Measurements from ENCODE around the gene LY6G5B. TPM values are rescaled to one million over a fixed set of nuclear protein-coding genes. Genes with fewer than 3 reads are reported as not detected.

LY6G5B gene
- total RNA-seq, 2 experiments from 2014 or later, result 27.0 to 28.0 TPM

DNA sequence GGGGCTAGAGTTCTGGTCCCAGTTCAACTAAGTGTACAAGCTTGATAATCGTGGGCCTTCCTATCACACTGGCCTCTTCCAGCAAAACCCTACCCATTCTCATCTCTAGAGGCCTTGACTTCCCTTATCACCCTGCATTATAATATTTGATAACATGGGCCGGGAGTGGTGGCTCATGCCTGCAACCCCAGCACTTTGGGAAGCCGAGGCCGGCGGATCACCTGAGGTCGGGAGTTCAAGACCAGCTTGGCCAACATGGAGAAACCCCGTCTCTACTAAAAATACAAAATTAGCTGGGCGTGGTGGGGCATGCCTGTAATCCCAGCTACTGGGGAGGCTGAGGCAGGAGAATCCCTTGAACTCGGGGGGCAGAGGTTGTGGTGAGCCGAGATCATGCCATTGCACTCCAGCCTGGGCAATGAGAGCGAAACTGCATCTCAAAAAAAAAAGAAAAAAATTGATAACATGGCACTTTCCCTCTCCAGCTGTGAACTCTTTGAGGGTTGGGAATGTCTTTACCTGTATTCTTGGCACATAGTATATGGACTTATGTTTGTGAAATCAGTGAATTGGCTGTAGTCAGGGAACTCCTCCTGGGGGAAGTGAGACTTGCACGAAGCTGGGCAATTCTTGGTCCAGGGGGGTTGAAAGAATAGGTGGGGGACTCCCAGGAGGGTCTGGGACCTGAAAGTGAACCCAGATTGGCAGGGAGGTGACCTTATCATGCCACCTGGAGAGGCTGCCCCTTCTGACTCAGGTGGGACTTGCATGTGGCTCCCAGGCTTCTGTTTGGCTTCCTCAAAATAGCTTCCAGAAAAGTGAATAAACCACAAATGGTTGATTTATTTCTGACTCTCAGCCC is 8.3 kb upstream of the LY6G5B start:
- no peak for ATAC-seq (ENCODE audit: poor library complexity)
- peak overlapping the region; percentile 80 for H3K4me3 ChIP-seq (ENCODE audit: low read length)
- peaks cover 70% of the 10 kb centered on the region for H3K36me3 Mint-ChIP-seq (ENCODE audit: low read depth)

DNA sequence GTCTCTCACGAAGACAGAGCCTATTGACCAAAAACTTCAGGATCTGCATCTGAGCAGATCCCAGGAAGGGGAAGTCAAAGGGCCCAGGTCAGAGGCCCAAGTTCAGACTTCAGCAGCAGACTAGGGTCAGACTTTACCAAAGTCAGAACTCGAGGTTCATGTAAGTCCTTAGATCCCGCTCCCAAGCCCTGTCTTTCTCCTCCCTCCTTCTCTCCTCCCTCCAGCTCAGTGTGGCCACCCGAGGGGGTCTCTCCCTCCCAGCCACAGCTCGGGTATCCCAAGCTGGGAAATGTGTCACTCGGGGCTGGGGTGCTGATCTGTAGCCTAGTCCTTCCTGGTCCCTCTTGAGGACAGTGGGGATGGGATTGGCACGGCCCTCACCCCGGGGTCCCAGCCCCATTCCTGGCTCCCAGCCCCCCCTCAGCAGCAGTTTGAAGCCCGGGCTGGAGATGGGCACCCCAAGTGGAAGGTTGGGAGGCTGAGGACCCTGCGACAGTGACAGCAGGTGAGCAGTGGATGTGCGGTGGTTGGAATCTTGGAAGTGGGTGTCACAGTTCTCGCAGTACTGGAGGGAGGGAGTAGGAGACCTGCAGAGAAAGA is 7.6 kb upstream of the LY6G5B start:
- peaks cover 74% of the 10 kb centered on the region for H3K4me1 Mint-ChIP-seq (ENCODE audit: low read depth)
- no peaks in the 10 kb centered on the region for H3K9me3 Mint-ChIP-seq
- no peak overlapping the region for H3K4me3 ChIP-seq (ENCODE audit: low read length)
- ChIA-PET POLR2A (interaction anchor here (0.7 to 7.9 kb wide), 5 partner anchors 9 to 94 kb away, joined by 3 to 250 read pairs (median 3); partner anchors contain the start of genes ABHD16A, APOM, BAG6 and PRRC2A), CTCF (interaction anchor here (1.2 to 2.7 kb wide), 2 partner anchors 9 to 10 kb away, joined by 5 to 9 read pairs; partner anchors contain the start of gene BAG6)
- H3K27ac Mint-ChIP-seq, result peak overlapping the region; percentile 94
- peak in 1 of 14 experiments; percentile 25 for DNase-seq
- no peak overlapping the region for H3K27ac ChIP-seq (ENCODE audit: low read depth in 1 of 2, low read length in 2 of 2)
- H3K4me1 ChIP-seq (ENCODE audit: insufficient read depth, low read length), result peaks cover 78% of the 10 kb centered on the region
- ATAC-seq (ENCODE audit: poor library complexity), result no peak
- peaks cover 75% of the 10 kb centered on the region for H3K36me3 Mint-ChIP-seq (ENCODE audit: low read depth)
- H3K9me3 ChIP-seq (ENCODE audit: control insufficient read depth in 1 of 2, insufficient read depth in 1 of 2, low read length in 2 of 2), result no peaks in the 10 kb centered on the region
- intact Hi-C loops (cut with DNase I, micrococcal nuclease), result loop anchor here in 1 of 2 experiments (5.0 to 10.0 kb wide), 3 partner anchors 533 to 1543 kb away; partner anchors contain the start of genes ABCF1, GPSM3, HSD17B8 and PBX2
- TF ChIP-seq, protein P1, sequence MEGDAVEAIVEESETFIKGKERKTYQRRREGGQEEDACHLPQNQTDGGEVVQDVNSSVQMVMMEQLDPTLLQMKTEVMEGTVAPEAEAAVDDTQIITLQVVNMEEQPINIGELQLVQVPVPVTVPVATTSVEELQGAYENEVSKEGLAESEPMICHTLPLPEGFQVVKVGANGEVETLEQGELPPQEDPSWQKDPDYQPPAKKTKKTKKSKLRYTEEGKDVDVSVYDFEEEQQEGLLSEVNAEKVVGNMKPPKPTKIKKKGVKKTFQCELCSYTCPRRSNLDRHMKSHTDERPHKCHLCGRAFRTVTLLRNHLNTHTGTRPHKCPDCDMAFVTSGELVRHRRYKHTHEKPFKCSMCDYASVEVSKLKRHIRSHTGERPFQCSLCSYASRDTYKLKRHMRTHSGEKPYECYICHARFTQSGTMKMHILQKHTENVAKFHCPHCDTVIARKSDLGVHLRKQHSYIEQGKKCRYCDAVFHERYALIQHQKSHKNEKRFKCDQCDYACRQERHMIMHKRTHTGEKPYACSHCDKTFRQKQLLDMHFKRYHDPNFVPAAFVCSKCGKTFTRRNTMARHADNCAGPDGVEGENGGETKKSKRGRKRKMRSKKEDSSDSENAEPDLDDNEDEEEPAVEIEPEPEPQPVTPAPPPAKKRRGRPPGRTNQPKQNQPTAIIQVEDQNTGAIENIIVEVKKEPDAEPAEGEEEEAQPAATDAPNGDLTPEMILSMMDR (IDR thresholded peaks at IDR 0.05), result no peak
- H3K36me3 ChIP-seq (ENCODE audit: insufficient read depth, low read length), result peaks cover 46% of the 10 kb centered on the region
- no peaks in the 10 kb centered on the region for H3K27me3 ChIP-seq (ENCODE audit: control insufficient read depth in 1 of 2, insufficient read depth in 2 of 2, low read length in 2 of 2)
- no peaks in the 10 kb centered on the region for H3K27me3 Mint-ChIP-seq
- peak overlapping the region; percentile 95 for H3K4me3 Mint-ChIP-seq

More for the DNA sequence above, 8.3 kb upstream of the LY6G5B start:
- TF ChIP-seq, protein P1 (IDR thresholded peaks at IDR 0.05), result no peak
- peaks cover 72% of the 10 kb centered on the region for H3K4me1 Mint-ChIP-seq (ENCODE audit: low read depth)
- peak overlapping the region; percentile 47 to 70 for H3K27ac ChIP-seq (ENCODE audit: low read depth in 1 of 2, low read length in 2 of 2)
- CTCF ChIA-PET, result interaction anchor here (0.8 to 2.7 kb wide), 2 partner anchors 9 to 201 kb away, joined by 3 to 9 read pairs; partner anchors contain the start of genes BAG6 and NEU1
- H3K27me3 Mint-ChIP-seq, result no peaks in the 10 kb centered on the region
- peak overlapping the region; percentile 94 for H3K27ac Mint-ChIP-seq
- no peaks in the 10 kb centered on the region for H3K9me3 ChIP-seq (ENCODE audit: control insufficient read depth in 1 of 2, insufficient read depth in 1 of 2, low read length in 2 of 2)
- no peaks in the 10 kb centered on the region for H3K9me3 Mint-ChIP-seq
- H3K4me1 ChIP-seq (ENCODE audit: insufficient read depth, low read length), result peaks cover 74% of the 10 kb centered on the region
- peak in 1 of 14 experiments; percentile 25 for DNase-seq
- peaks cover 45% of the 10 kb centered on the region for H3K36me3 ChIP-seq (ENCODE audit: insufficient read depth, low read length)
- no peaks in the 10 kb centered on the region for H3K27me3 ChIP-seq (ENCODE audit: control insufficient read depth in 1 of 2, insufficient read depth in 2 of 2, low read length in 2 of 2)
- POLR2A ChIA-PET, result interaction anchor here (0.7 to 7.9 kb wide), 14 partner anchors 8 to 201 kb away, joined by 3 to 250 read pairs (median 5); partner anchors contain the start of genes ABHD16A, APOM, ATP6V1G2 and BAG6
- intact Hi-C loops (cut with DNase I, micrococcal nuclease), result loop anchor here in 1 of 2 experiments (2.0 to 10.0 kb wide), 4 partner anchors 41 to 1543 kb away; partner anchors contain the start of genes ABCF1, GPSM3, HSD17B8 and PBX2
- H3K4me3 Mint-ChIP-seq, result peak overlapping the region; percentile 95
